HG03095 (cell line): Measurements from ENCODE around the gene RPS4Y1.

Experiments used
- ATAC-seq: cut with Tn5 transposase; IDR thresholded peaks from one replicate; pipeline ENCODE4 v1.9.1; 2021; ENCODE audit warnings: moderate library complexity; ENCODE audit not compliant: unreplicated experiment

Gene RPS4Y1

GRCh38 chrY:2874211-2874610, 32.8 kb downstream of the RPS4Y1 start:
- no peak for ATAC-seq

GRCh38 chrY:2883561-2883960, 42.2 kb downstream of the RPS4Y1 start:
- ATAC-seq: no peak

- no peak for ATAC-seq
Observed at GRCh38 chrY:2885880-2886279, 44.5 kb downstream of the RPS4Y1 start.

- no peak for ATAC-seq
Observed at GRCh38 chrY:2887386-2887785, 46.0 kb downstream of the RPS4Y1 start.

GRCh38 chrY:2887955-2888354, 46.6 kb downstream of the RPS4Y1 start:
- ATAC-seq: no peak

GRCh38 chrY:2893471-2893870, 52.1 kb downstream of the RPS4Y1 start:
- no peak for ATAC-seq

- no peak for ATAC-seq
Observed at GRCh38 chrY:2896050-2896449, 54.6 kb downstream of the RPS4Y1 start.

- ATAC-seq: no peak
Observed at GRCh38 chrY:2907356-2907755, 66.0 kb downstream of the RPS4Y1 start.

GRCh38 chrY:2913066-2913815, 71.8 kb downstream of the RPS4Y1 start:
- ATAC-seq: no peak
